IPS DF 6.9 (cell line): ENCODE measurements around the gene ANO9.
"Not testable (repeated sequence)": the region's sequence is repeated elsewhere in the genome, so short reads cannot be mapped to it uniquely, and the experiment has no call there.

Source experiments
- DNase-seq: peaks from one replicate; pipeline ENCODE4 v3.0.0-alpha.2; 2013; ENCODE audit warnings: low read depth, low spot score
- H3K27ac ChIP-seq: one replicate; pipeline ENCODE4 v1.5.1; 2013; ENCODE audit warnings: low read length, control low read depth
- H3K27me3 ChIP-seq: 2 replicates; pipeline ENCODE4 v1.6.1; 2013; ENCODE audit warnings: mild to moderate bottlenecking, low read length; ENCODE audit not compliant: control insufficient read depth, insufficient read depth
- H3K36me3 ChIP-seq: 2 replicates; pipeline ENCODE4 v1.6.1; 2013; ENCODE audit warnings: low read length; ENCODE audit not compliant: control insufficient read depth, insufficient read depth
- H3K4me1 ChIP-seq: 2 replicates; pipeline ENCODE4 v1.6.1; 2013; ENCODE audit warnings: low read length; ENCODE audit not compliant: control insufficient read depth, insufficient read depth
- H3K4me3 ChIP-seq: 2 replicates; pipeline ENCODE4 v1.5.1; 2013; ENCODE audit warnings: mild to moderate bottlenecking, low read length
- H3K9me3 ChIP-seq: 2 replicates; pipeline ENCODE4 v1.6.1; 2013; ENCODE audit warnings: low read length, inconsistent platforms; ENCODE audit not compliant: control insufficient read depth, insufficient read depth
- WGBS: extraction: QIAGEN DNeasy Blood & Tissue Kit; methylation state at CpG from one replicate; pipeline ENCODE4 v1.1.7; 2013; ENCODE audit warnings: mixed read lengths, missing lambda C conversion rate; ENCODE audit not compliant: insufficient read length, insufficient coverage; 5-methylcytosine and 5-hydroxymethylcytosine counted together

Gene ANO9

GRCh38 chr11:471468-472145 lies 29.8 kb upstream of the ANO9 start:
- Histone ChIP-seq H3K36me3 (no peaks in the 10 kb centered on the region; the same call in 1 of the 2 replicates), H3K27ac (no peak overlapping the region), H3K27me3 (no peaks in the 10 kb centered on the region), H3K4me3 (no peak overlapping the region), H3K9me3 (no peaks in the 10 kb centered on the region), H3K4me1 (peaks cover 6% of the 10 kb centered on the region)
- WGBS, result no CpG with 5 or more reads among the region's 61 CpGs
- DNase-seq, result no peak

GRCh38 chr11:469684-470560 lies 28.1 kb upstream of the ANO9 start:
- no CpG with 5 or more reads among the region's 28 CpGs for WGBS
- H3K4me3 ChIP-seq, result no peak overlapping the region

GRCh38 chr11:469026-469683 lies 27.3 kb upstream of the ANO9 start:
- not testable (repeated sequence) for H3K36me3 ChIP-seq, H3K9me3 ChIP-seq, H3K4me3 ChIP-seq, H3K27me3 ChIP-seq, H3K27ac ChIP-seq, DNase-seq, H3K4me1 ChIP-seq
- no CpG with 5 or more reads among the region's 19 CpGs for WGBS

More at GRCh38 chr11:469684-470560, 28.1 kb upstream of the ANO9 start:
- Histone ChIP-seq H3K4me1 (peaks cover 6% of the 10 kb centered on the region), H3K27me3 (no peaks in the 10 kb centered on the region), H3K9me3 (no peaks in the 10 kb centered on the region), H3K27ac (no peak overlapping the region), H3K36me3 (no peaks in the 10 kb centered on the region; the same call in 1 of the 2 replicates)
- DNase-seq, result no peak

GRCh38 chr11:468493-468892 lies 26.7 kb upstream of the ANO9 start:
- H3K27ac ChIP-seq, result no peak overlapping the region
- no peaks in the 10 kb centered on the region for H3K27me3 ChIP-seq
- no CpG with 5 or more reads among the region's 6 CpGs for WGBS
- no peak for DNase-seq
- peaks cover 6% of the 10 kb centered on the region for H3K4me1 ChIP-seq
- H3K36me3 ChIP-seq, result peaks cover 3% of the 10 kb centered on the region; the same call in 1 of the 2 replicates
- H3K9me3 ChIP-seq, result no peaks in the 10 kb centered on the region
- no peak overlapping the region for H3K4me3 ChIP-seq

GRCh38 chr11:468036-468435 lies 26.2 kb upstream of the ANO9 start:
- no peak for DNase-seq
- Histone ChIP-seq H3K9me3 (no peaks in the 10 kb centered on the region), H3K4me1 (peaks cover 6% of the 10 kb centered on the region), H3K27me3 (no peaks in the 10 kb centered on the region), H3K36me3 (peaks cover 3% of the 10 kb centered on the region; the same call in 1 of the 2 replicates), H3K4me3 (no peak overlapping the region), H3K27ac (no peak overlapping the region)
- WGBS, result no CpG with 5 or more reads among the region's 12 CpGs

- no peak for DNase-seq
- Histone ChIP-seq H3K9me3 (no peaks in the 10 kb centered on the region), H3K4me3 (no peak overlapping the region), H3K4me1 (peaks cover 6% of the 10 kb centered on the region), H3K27me3 (no peaks in the 10 kb centered on the region), H3K36me3 (peaks cover 9% of the 10 kb centered on the region; the same call in 1 of the 2 replicates), H3K27ac (no peak overlapping the region)
- no CpG with 5 or more reads among the region's 9 CpGs for WGBS
Measured at GRCh38 chr11:465896-466530, 24.2 kb upstream of the ANO9 start.

- H3K9me3 ChIP-seq, result no peaks in the 10 kb centered on the region
- H3K27me3 ChIP-seq, result no peaks in the 10 kb centered on the region
- no peak for DNase-seq
- no CpG with 5 or more reads among the region's 24 CpGs for WGBS
- H3K4me1 ChIP-seq, result peaks cover 4% of the 10 kb centered on the region; the same call in 1 of the 2 replicates
- H3K27ac ChIP-seq, result no peak overlapping the region
- H3K4me3 ChIP-seq, result no peak overlapping the region
- H3K36me3 ChIP-seq, result peaks cover 13% of the 10 kb centered on the region; the same call in 1 of the 2 replicates
Measured at GRCh38 chr11:464316-464715, 22.5 kb upstream of the ANO9 start.

GRCh38 chr11:462107-462890 lies 20.5 kb upstream of the ANO9 start:
- no peak for DNase-seq
- Histone ChIP-seq H3K4me1 (no peaks in the 10 kb centered on the region), H3K9me3 (no peaks in the 10 kb centered on the region), H3K36me3 (peaks cover 13% of the 10 kb centered on the region; the same call in 1 of the 2 replicates), H3K27ac (no peak overlapping the region), H3K4me3 (no peak overlapping the region), H3K27me3 (no peaks in the 10 kb centered on the region)
- WGBS, result no CpG with 5 or more reads among the region's 16 CpGs

- Histone ChIP-seq H3K9me3 (no peaks in the 10 kb centered on the region), H3K27me3 (no peaks in the 10 kb centered on the region), H3K27ac (no peak overlapping the region), H3K36me3 (peaks cover 13% of the 10 kb centered on the region; the same call in 1 of the 2 replicates), H3K4me1 (peaks cover 2% of the 10 kb centered on the region; the same call in 1 of the 2 replicates), H3K4me3 (no peak overlapping the region)
- DNase-seq, result no peak
- no CpG with 5 or more reads among the region's 9 CpGs for WGBS
Measured at GRCh38 chr11:461626-462025, 19.8 kb upstream of the ANO9 start.
